GM23338 (cell line): ENCODE measurements around the gene LDLR. TPM values are rescaled to one million over a fixed set of nuclear protein-coding genes. Genes with fewer than 3 reads are reported as not detected.
"Not testable (repeated sequence)": the region's sequence is repeated elsewhere in the genome, so short reads cannot be mapped to it uniquely, and the experiment has no call there.

Source experiments
- ATAC-seq: fragments of 200-7000 bp; cut with Tn5 transposase; 3 replicates; pipeline ENCODE4 v1.9.1; 2020
- DNase-seq: peaks from one replicate; pipeline ENCODE4 v3.0.0-alpha.2; 2015; ENCODE audit warnings: low spot score
- H2AFZ ChIP-seq: fragments of 200-600 bp; sonication (generic); 2 replicates; pipeline ENCODE4 v1.8.0; 2016; ENCODE audit warnings: antibody characterized with exemption, mild to moderate bottlenecking, moderate library complexity
- H3F3A ChIP-seq: fragments of 200-600 bp; sonication (generic); replicated peaks from 2 replicates; pipeline ENCODE4 v1.8.0; 2017; ENCODE audit warnings: antibody characterized with exemption, mixed run types, low read depth
- H3K27ac ChIP-seq: fragments of 200-600 bp; sonication (generic); 2 replicates; pipeline ENCODE4 v1.6.1; 2016; ENCODE audit warnings: low read depth
- H3K27me3 ChIP-seq: fragments of 200-600 bp; sonication (generic); 2 replicates; pipeline ENCODE4 v1.8.0; 2016; ENCODE audit warnings: mild to moderate bottlenecking, mixed run types, moderate library complexity; ENCODE audit not compliant: insufficient read depth
- H3K36me3 ChIP-seq: fragments of 200-600 bp; sonication (generic); 2 replicates; pipeline ENCODE4 v1.8.0; 2016; ENCODE audit warnings: mild to moderate bottlenecking; ENCODE audit not compliant: insufficient read depth
- H3K4me1 ChIP-seq: fragments of 200-600 bp; sonication (generic); 2 replicates; pipeline ENCODE4 v1.8.0; 2016; ENCODE audit warnings: mild to moderate bottlenecking, moderate library complexity; ENCODE audit not compliant: insufficient read depth
- H3K4me2 ChIP-seq: fragments of 200-600 bp; sonication (generic); 2 replicates; pipeline ENCODE4 v1.7.1; 2017; ENCODE audit warnings: mixed run types
- H3K4me3 ChIP-seq: fragments of 200-600 bp; sonication (generic); 2 replicates; pipeline ENCODE4 v1.6.1; 2016; ENCODE audit warnings: mixed run types
- H3K79me2 ChIP-seq: fragments of 200-600 bp; sonication (generic); replicated peaks from 2 replicates; pipeline ENCODE4 v1.8.0; 2017; ENCODE audit warnings: mild to moderate bottlenecking; ENCODE audit not compliant: insufficient read depth
- H3K9me2 ChIP-seq: fragments of 200-600 bp; sonication (generic); 2 replicates; pipeline ENCODE4 v1.8.0; 2017; ENCODE audit not compliant: insufficient read depth
- H4K20me1 ChIP-seq: fragments of 200-600 bp; sonication (generic); replicated peaks from 2 replicates; pipeline ENCODE4 v1.8.0; 2017; ENCODE audit warnings: mild to moderate bottlenecking; ENCODE audit not compliant: insufficient read depth
- H3K27ac Mint-ChIP-seq: 2 replicates; pipeline ENCODE4 v1.8.0; 2020; ENCODE audit warnings: inconsistent platforms, mild to moderate bottlenecking, moderate library complexity, mixed read lengths
- H3K27me3 Mint-ChIP-seq: 3 replicates; pipeline ENCODE4 v1.8.0; 2022; ENCODE audit warnings: low read depth, mild to moderate bottlenecking, moderate library complexity, mixed read lengths, inconsistent platforms; ENCODE audit not compliant: insufficient read depth, poor library complexity
- H3K36me3 Mint-ChIP-seq: 3 replicates; pipeline ENCODE4 v1.8.0; 2021; ENCODE audit warnings: low read depth, mild to moderate bottlenecking, inconsistent platforms, moderate library complexity, mixed read lengths
- H3K4me1 Mint-ChIP-seq: 3 replicates; pipeline ENCODE4 v1.8.0; 2020; ENCODE audit warnings: mild to moderate bottlenecking, inconsistent platforms, mixed read lengths
- H3K4me3 Mint-ChIP-seq: 3 replicates; pipeline ENCODE4 v1.8.0; 2021; ENCODE audit warnings: moderate library complexity, mild to moderate bottlenecking, inconsistent platforms, mixed read lengths
- H3K9me3 Mint-ChIP-seq: 3 replicates; pipeline ENCODE4 v1.8.0; 2020; ENCODE audit warnings: moderate library complexity, mild to moderate bottlenecking, inconsistent platforms, mixed read lengths
- CREB1 ChIP-seq: fragments of 250-450 bp; sonication (Bioruptor Pico); IDR thresholded peaks from 2 replicates; pipeline ENCODE4 v1.5.0; 2020; ENCODE audit warnings: low read depth, mild to moderate bottlenecking, moderate library complexity
- ETS1 ChIP-seq: IDR thresholded peaks from 2 replicates; pipeline ENCODE4 v1.6.1; 2016; ENCODE audit warnings: antibody characterized with exemption
- EZH2 ChIP-seq: fragments of 200-600 bp; sonication (generic); IDR thresholded peaks from one replicate; pipeline ENCODE4 v1.8.0; 2017; ENCODE audit warnings: antibody characterized with exemption, mild to moderate bottlenecking, low read depth; ENCODE audit not compliant: unreplicated experiment
- EZH2phosphoT487 ChIP-seq: fragments of 200-600 bp; sonication (generic); IDR thresholded peaks from one replicate; pipeline ENCODE4 v1.8.1; 2018; ENCODE audit warnings: antibody characterized with exemption; ENCODE audit not compliant: unreplicated experiment
- JUNB ChIP-seq: IDR thresholded peaks from one replicate; pipeline ENCODE4 v1.6.1; 2016; ENCODE audit warnings: antibody characterized with exemption; ENCODE audit not compliant: unreplicated experiment
- NANOG ChIP-seq: IDR thresholded peaks from 2 replicates; pipeline ENCODE4 v1.6.1; 2016; ENCODE audit warnings: antibody characterized with exemption, borderline replicate concordance
- POLR2AphosphoS5 ChIP-seq: IDR thresholded peaks from 2 replicates; pipeline ENCODE4 v1.6.1; 2016; ENCODE audit warnings: antibody characterized with exemption, low read depth
- REST ChIP-seq: IDR thresholded peaks from one replicate; pipeline ENCODE4 v1.6.1; 2018; ENCODE audit warnings: antibody characterized with exemption; ENCODE audit not compliant: unreplicated experiment
- STAT1 ChIP-seq: IDR thresholded peaks from one replicate; pipeline ENCODE4 v1.6.1; 2016; ENCODE audit warnings: antibody characterized with exemption; ENCODE audit not compliant: unreplicated experiment
- ZNF331 ChIP-seq: fragments of 250-450 bp; sonication (Bioruptor Pico); IDR thresholded peaks from 2 replicates; pipeline ENCODE4 v1.5.0; 2020; ENCODE audit warnings: low read depth, mild to moderate bottlenecking, moderate library complexity
- ZNF462 ChIP-seq: fragments of 250-450 bp; sonication (Bioruptor Pico); IDR thresholded peaks from 2 replicates; pipeline ENCODE4 v1.5.0; 2020; ENCODE audit warnings: mild to moderate bottlenecking, moderate library complexity
- polyA plus RNA-seq: library from polyadenylated mRNA; unstranded; fragments of >200 nt; fragmentation: Nextera tagmentation; extraction: Ambion mirVana; gene quantifications from 2 replicates; pipeline ENCODE4 v1.2.1, GENCODE V29; 2016
- total RNA-seq: library from RNA; depleted of rRNA; stranded (reverse); fragments of >200 nt; shearing (Covaris generic); gene quantifications from 2 replicates; pipeline ENCODE4 v1.2.3, GENCODE V29; 2014

Gene LDLR
- total and polyA plus RNA-seq, 2 experiments from 2014 or later = 57.6 to 180 TPM

GRCh38 chr19:11097367-11097766 is 8.1 kb downstream of the LDLR start:
- H3K4me1 Mint-ChIP-seq = peaks cover 19% of the 10 kb centered on the region
- peaks cover 85% of the 10 kb centered on the region for H3K36me3 Mint-ChIP-seq
- not testable (repeated sequence) for ATAC-seq, H3K27ac Mint-ChIP-seq, H3K4me2 ChIP-seq, H3K27me3 Mint-ChIP-seq, H3K27me3 ChIP-seq, H3K4me3 Mint-ChIP-seq, H3K9me3 Mint-ChIP-seq, H2AFZ ChIP-seq, H3K4me3 ChIP-seq, H3K9me2 ChIP-seq, DNase-seq
- Histone ChIP-seq H4K20me1 (peaks cover 87% of the 10 kb centered on the region), H3K36me3 (peaks cover 98% of the 10 kb centered on the region), H3K79me2 (peaks cover 99% of the 10 kb centered on the region), H3K4me1 (peaks cover 26% of the 10 kb centered on the region), H3K27ac (peak overlapping the region; percentile 81), H3F3A (peaks cover 71% of the 10 kb centered on the region)

GRCh38 chr19:11098327-11098726 is 9.1 kb downstream of the LDLR start:
- Mint-ChIP-seq H3K27ac (no peak overlapping the region), H3K4me1 (peaks cover 15% of the 10 kb centered on the region), H3K36me3 (peaks cover 85% of the 10 kb centered on the region), H3K4me3 (no peak overlapping the region), H3K27me3 (no peaks in the 10 kb centered on the region), H3K9me3 (no peaks in the 10 kb centered on the region)
- peaks cover 87% of the 10 kb centered on the region for H4K20me1 ChIP-seq
- peaks cover 99% of the 10 kb centered on the region for H3K79me2 ChIP-seq
- no peaks in the 10 kb centered on the region for H3K9me2 ChIP-seq
- peak overlapping the region; percentile 81; the same call in 1 of the 2 replicates for H3K27ac ChIP-seq
- H3K36me3 ChIP-seq = peaks cover 98% of the 10 kb centered on the region
- H3K4me1 ChIP-seq = peaks cover 16% of the 10 kb centered on the region; the same call in 1 of the 2 replicates
- H3K27me3 ChIP-seq = no peaks in the 10 kb centered on the region
- H3F3A ChIP-seq = peaks cover 73% of the 10 kb centered on the region
- H2AFZ ChIP-seq = no peak overlapping the region
- no peak overlapping the region for H3K4me2 ChIP-seq
- H3K4me3 ChIP-seq = no peak overlapping the region
- ATAC-seq = no peak
- DNase-seq = no peak
- TF ChIP-seq STAT1 = no peak
- TF ChIP-seq CREB1 (CRISPR knock-in tag) = no peak
- no peak for TF ChIP-seq REST
- no peak for TF ChIP-seq EZH2phosphoT487
- no peak for TF ChIP-seq ZNF462
- TF ChIP-seq NANOG = no peak
- no peak for TF ChIP-seq ETS1
- no peak for TF ChIP-seq EZH2
- TF ChIP-seq ZNF331 = no peak
- TF ChIP-seq POLR2AphosphoS5 = no peak
- no peak for TF ChIP-seq JUNB
